SHP77 (cell line): ENCODE data around the gene COLEC12.

ENCODE experiments used
- DNase-seq, 2 experiments: peaks; one replicate each; lab custom pipeline; 2025; lab: John Stamatoyannopoulos, UW

Gene COLEC12

DNA sequence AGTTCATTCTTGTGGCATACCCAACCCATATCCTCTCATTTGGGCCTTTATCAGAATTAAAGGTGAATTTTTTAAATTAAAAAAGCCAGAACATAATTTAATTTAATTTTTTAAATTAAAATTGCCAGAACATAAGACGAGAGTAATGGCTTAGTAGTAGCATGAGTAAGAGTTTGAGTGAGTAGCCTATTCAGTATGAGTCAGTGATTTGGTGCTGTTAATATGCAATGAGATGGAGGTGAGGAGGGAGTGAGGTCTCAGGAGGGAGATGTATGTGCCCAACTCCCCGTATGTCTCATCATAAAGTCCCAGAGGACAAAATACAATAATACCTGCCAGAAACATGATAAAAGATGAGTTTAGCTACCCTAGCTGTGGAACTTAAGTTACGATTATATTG, 117.4 kb downstream of the COLEC12 start:
- no peak for DNase-seq

DNA sequence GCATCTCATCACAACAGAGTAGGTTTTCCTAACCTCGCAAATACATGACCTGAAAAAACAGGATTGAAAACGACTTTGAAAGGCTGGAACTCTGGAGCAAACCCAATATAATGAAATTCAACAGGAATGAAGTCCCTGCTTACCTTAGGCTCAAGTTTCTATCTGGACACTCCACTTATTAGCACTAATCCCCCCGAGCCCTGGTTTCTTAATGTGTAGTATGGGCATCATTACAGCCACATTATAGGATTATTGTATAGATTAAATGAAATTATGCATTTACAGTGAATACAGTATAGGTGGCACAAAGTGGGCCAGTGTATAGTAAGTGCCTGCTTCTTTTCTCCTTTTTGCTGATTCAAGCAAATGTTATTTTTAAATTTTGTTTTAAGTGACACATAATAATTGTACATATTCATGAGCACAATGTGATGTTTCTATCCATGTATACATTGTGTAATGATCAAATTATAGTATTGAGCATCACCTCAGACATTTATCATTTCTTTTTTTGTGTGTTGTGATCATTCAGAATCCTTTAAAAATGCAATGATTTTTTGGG, 118.0 kb downstream of the COLEC12 start:
- DNase-seq: no peak

DNA sequence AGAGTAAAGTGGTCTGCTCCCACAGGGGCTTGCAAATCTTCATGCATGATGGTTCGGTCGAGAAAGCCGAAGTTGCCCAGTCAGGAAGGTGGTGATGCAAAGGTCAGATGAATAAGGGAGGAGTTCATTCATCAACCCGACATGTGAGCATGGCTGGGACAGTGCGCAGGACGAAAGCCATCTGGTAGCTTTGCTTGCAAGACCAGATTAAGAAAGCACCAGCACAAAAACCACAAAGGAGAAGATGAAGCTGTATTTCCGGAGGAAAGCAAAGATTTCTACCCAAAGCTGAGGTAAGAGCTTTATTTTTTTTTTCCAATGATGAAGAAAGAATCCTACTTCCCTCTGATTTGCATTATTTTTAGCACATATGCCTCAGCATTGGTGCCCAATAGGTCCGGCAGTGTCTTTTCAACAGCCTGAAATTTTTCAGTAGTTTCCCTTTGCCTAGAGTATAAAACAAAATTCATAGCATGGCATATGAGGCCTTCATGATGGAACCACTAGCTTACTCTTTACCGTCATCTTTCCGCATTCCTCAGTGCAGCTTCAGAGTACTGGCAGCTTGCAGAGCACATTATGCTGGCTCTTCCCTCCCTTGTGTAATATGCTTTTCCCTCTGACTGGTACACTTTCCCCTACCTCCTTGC, 120.7 kb downstream of the COLEC12 start:
- no peak for DNase-seq

GRCh38 chr18:378079-378478, 122.4 kb downstream of the COLEC12 start:
- DNase-seq: no peak

- DNase-seq: no peak
Measured at GRCh38 chr18:377088-377487, 123.4 kb downstream of the COLEC12 start.

DNA sequence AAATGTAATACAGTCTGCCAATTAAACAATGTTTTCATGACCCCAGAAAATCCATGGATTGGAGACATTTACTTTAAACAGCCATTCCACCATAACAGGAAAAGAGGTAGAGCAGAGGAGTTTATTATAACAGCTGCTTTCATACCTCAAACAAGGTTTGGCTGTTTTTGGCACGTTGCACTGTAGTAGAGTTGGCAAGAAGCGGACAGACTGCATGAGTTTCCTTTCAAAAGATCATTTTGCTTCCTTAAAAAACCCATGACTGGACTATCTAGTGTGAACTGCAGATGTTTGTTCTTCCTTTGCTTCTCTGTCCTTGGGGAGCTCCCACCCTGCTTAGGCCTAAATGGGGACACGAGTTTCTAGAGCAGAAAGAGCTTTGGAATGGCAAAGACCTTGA, 124.2 kb downstream of the COLEC12 start:
- DNase-seq: no peak

- no peak for DNase-seq
Measured at GRCh38 chr18:374721-375168, 125.8 kb downstream of the COLEC12 start.

GRCh38 chr18:373780-374179, 126.7 kb downstream of the COLEC12 start:
- DNase-seq: no peak

- DNase-seq: no peak
Measured at GRCh38 chr18:371609-371982, 128.9 kb downstream of the COLEC12 start.

GRCh38 chr18:370751-371608, 129.5 kb downstream of the COLEC12 start:
- DNase-seq: no peak

DNA sequence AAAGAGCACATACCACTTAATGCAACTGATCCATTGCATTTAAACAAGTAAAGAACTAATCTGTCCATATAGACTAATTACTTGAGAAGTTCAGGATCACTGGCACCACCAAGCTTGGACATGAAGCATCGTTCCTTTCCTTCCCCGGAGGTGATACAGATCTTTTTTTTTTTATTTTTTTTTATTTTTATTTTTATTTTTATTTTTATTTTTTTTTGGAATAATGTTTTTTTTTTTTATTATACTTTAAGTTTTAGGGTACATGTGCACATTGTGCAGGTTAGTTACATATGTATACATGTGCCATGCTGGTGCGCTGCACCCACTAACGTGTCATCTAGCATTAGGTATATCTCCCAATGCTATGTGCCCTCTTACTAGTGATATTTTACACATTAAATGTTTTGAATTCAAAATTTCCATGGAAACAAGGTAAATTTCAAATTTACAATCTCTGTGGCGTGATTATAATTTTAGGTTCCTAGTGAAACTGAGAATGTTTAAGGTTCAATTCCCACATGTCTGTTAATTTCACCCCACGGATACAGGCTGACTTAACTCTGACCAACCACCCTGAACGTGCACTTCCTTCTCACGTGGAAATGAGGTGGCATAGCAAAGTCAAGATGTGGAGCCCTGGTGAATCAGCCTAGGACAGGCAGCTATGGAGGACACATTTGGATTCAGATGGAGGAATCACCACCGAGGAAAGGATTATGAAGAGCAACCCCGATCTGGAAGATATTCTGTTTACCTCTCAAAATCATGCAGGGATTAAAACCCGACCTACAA, 131.1 kb downstream of the COLEC12 start:
- DNase-seq: no peak

DNA sequence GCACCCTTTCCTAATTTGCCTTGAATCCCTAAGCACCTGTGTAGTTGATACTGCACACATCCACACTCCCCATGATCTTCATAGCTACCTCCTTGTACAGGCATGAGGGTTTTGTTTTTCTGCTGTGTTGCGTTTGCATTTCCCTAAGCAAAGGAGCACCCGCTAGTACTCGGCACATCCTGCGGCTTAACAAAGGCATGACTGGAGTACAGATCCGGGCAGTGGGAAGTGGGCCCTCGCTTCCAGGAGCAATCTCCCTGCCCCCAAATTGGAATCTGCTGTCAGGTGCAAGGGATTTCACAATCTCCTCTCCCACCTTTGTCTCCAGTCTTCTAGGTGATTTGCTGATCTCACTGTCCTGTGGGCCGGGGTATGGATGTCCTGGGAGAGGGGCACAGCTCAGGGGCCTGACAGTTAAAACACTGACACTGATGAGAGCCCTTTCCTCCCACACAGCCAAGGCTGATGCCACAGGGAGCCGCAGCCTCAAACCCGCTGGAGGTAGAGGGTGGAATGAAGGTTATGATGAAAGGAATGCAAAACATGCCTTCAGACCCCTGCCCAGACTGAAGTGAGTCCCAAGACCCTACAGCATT, 133.9 kb downstream of the COLEC12 start:
- DNase-seq: no peak

DNA sequence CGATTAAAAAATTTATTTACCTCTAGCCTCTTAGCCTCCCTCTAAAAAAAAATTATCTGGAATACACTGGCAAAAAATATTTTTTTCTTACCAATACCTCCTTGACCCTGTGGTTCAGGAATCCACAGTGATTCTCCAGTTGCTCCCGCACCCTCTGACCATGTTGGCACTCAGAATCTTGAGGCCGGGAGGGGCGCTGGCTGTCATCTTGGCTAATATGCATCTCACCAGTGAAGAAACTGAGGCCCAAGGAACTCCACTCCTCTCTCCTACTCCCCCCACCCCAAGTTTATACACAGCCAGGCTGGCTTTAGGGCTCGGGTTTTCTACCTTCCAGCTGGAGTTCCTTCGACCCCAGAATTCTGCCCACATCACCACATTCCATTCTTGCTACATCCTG, 134.8 kb downstream of the COLEC12 start:
- no peak for DNase-seq

DNA sequence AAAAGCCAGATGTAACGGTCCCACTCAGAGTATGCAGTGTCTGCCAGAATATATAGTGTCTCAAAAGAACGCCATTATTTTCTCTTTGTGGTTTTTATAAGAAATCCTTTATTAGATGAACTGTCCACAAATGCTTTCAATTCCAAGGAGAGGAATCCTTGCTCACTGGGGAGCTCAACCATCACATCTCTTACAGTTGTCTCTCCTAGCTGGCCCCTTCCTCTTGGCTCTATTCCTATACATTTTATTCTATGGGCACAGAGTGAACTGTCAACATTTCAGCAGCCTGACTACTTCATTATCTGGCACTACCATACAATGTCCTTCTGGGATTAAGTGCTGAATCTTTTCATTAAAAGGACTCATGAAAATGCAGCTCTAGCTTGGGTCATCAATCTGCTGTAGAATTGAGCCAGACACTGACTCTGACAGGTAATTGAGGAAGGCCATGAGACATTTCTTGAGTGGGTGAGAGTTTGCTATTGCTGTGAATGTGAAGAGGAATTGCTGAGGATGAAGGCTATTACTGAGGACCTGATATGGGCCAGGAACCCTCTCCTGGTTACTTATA, 136.2 kb downstream of the COLEC12 start:
- no peak for DNase-seq

DNA sequence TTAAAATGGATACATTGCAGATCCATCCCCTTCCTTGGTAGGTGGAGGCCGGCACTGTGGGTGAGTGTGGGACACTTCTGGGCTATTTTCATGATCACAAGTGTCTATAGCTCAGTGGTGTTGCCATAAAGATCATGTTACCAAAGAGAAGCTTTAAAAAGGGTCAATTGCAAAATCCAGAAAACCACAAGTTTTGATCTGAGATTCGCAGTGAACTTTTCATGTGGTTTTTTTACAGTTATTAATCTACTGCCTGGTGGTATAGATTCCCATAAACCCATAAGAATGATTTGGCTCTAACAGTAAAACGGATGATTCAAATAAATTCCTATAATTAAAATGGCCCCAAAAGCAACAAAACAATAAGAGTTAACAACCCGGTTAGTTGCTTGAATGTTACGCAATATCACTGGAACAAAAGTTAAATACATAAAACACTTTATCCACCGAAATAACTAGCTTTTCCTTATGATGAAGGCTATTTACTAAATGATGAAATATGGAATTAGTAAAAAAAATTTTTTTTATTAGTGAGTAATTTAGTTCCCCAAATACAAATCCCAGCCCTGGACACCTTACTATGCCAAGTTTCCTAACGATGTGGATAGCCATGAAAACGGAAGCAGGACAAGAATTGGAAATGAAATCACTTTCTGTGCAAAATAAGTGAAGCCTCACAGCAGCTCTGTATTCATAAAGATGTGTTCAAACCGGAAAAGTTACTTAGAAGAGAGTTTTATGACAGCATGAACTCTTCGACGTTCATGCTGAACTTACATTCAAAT, 137.0 kb downstream of the COLEC12 start:
- no peak for DNase-seq

GRCh38 chr18:362311-363290, 137.9 kb downstream of the COLEC12 start:
- no peak for DNase-seq

DNA sequence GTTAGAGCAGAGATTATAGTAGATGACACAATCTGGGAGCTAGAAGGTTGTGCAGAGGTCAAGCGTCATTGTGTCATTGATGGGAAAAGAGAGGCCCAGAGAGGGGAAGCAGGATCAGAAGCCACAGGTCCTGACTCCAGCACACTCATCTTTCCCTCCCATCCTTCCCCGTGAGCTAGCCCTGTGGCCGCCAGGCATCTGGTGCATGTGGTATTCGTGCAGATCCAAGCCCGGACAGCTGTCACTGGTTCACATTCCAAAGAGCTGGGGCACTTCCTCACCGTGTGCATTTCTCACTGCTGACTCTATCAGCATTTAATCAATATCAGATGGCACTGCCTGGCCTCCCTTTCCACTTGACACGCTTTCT, 138.6 kb downstream of the COLEC12 start:
- DNase-seq: no peak

DNA sequence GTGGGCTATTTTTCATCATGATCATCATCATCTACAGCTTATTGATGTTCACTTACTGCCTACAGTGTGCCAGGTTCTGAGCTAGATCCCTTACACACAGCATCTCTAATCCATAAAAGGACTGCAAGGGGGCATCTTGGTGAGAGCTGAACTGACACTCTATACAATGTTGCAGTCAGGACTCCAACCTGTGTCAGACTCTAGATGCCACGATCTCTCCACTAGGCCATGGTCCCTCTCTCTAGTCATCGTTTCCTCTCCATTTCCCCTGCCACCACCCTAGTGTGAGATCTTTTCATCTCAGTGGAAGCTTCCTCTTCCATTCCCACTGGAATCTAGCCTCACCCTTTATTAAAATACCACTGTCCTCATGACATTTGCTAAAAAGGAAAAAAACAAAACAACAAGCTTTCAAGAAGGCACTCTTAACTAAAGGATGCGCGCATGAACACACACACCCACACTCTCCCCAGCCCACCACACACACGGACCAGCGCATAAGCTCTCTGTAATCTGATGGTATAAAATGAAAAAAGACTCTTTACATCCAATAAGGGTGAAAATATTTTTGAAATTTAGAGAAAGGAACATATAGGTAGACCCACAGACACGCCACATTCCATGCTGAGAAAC, 139.3 kb downstream of the COLEC12 start:
- no peak for DNase-seq

- no peak for DNase-seq
Measured at GRCh38 chr18:360676-361075, 139.8 kb downstream of the COLEC12 start.
